Fibroblast of lung (primary cell): ENCODE measurements around the gene NMU.

Source experiments
- CTCF ChIP-seq, 2 donors: IDR thresholded peaks in 1 of 2; conservative IDR thresholded peaks in 1 of 2; 1 replicate in 1 of 2; 2 replicates in 1 of 2; pipeline ENCODE4 v1.5.1; 2011 to 2012; ENCODE audit warnings: low read length in 2 of 2, control low read depth in 1 of 2, inconsistent platforms in 1 of 2, low read depth in 1 of 2, mild to moderate bottlenecking in 1 of 2
- EZH2 ChIP-seq: IDR thresholded peaks from 2 replicates; pipeline ENCODE4 v1.5.1; 2012; ENCODE audit warnings: low read length, control low read depth, mild to moderate bottlenecking; ENCODE audit errors: missing control alignments

DNA sequence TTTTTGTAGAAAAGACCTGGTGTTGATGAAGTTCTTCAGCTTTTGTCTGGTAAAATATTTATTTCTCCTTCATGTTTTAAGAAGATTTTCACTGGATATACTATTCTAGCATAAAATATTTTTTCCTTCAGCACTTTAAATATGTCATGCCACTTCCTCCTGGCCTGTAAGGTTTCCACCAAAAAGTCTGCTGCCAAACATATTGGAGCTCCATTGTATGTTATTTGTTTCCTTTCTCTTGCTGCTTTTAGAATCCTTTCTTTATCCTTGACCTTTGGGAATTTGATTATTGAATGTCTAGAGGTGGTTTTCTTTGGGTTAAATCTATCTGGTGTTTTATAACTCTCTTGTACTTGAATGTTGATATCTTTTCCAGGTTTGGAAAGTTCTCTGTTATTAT lies 35.6 kb upstream of the NMU start:
- TF ChIP-seq EZH2 (no peak), CTCF (conservative IDR thresholded peaks at IDR 0.05 in 1 of 2, IDR thresholded peaks at IDR 0.05 in 1 of 2; ENCODE audit: low read depth in 1 of 2, low read length in 2 of 2) (no peak)
